Measurements from ENCODE around the gene CABP7.

Gene CABP7

DNA sequence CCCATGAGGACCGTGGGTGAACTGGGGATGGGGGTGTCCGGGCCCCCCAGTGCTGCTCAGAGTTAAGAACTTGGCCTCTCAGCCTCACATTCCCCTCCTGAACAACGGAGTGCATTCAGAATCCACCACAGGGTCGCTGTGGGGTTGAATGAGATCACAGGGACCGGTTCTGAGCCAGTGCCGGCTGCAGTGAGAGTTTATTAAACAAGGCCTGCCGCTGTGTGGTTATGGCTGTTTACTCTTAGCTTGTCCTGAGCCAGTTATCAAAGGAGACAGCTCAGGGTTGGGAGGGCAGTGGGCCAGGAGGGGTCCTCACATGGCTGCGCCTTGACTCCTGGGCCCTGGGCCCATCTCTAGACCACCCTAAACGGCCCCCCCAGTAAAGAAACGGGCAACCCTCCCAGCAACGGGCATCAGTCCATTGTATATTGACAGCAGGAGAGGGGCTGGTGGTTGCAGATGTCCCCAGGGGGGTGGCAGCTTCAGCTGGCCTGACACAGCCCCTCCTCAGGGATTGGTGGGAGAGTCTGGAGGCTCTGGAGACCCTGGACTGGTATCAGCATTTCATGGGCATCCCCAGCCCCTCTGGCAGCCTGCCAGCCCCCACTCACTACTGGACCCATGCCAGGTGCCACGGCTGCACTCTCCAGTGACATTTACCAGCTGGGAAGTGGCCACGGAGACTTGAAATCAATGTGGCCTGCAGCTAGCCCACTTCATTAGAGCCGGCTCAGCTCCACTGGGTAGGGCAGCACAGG lies 15.1 kb upstream of the CABP7 start:
- Histone ChIP-seq H3K9me3 (ENCODE audit: low read length) (no peaks in the 10 kb centered on the region), H3K4me1 (ENCODE audit: insufficient read depth, low read length, severe bottlenecking) (peaks cover 22% of the 10 kb centered on the region), H3K4me3 (ENCODE audit: low read depth, low read length, poor library complexity, severe bottlenecking) (no peak overlapping the region), H3K79me2 (ENCODE audit: insufficient read depth, low read length) (no peaks in the 10 kb centered on the region), H3K9ac (ENCODE audit: low read length) (no peak overlapping the region), H3K27me3 (ENCODE audit: insufficient read depth, low read length) (no peaks in the 10 kb centered on the region; the same call in 1 of the 2 replicates), H3K27ac (ENCODE audit: low read depth, low read length, poor library complexity, severe bottlenecking) (no peak overlapping the region), H4K20me1 (ENCODE audit: insufficient read depth, low read length) (no peaks in the 10 kb centered on the region), H3K4me2 (ENCODE audit: low read length) (no peak overlapping the region), H3F3A (ENCODE audit: insufficient read depth, low read length) (no peaks in the 10 kb centered on the region), H3K9me2 (ENCODE audit: low read depth, low read length) (no peaks in the 10 kb centered on the region), H2AFZ (ENCODE audit: low read length) (no peak overlapping the region), H3K36me3 (ENCODE audit: insufficient read depth, low read length) (no peaks in the 10 kb centered on the region)
- no peak for TF ChIP-seq EZH2 (IDR thresholded peaks at IDR 0.05; ENCODE audit: borderline replicate concordance, low read length)
- TF ChIP-seq, protein P1, sequence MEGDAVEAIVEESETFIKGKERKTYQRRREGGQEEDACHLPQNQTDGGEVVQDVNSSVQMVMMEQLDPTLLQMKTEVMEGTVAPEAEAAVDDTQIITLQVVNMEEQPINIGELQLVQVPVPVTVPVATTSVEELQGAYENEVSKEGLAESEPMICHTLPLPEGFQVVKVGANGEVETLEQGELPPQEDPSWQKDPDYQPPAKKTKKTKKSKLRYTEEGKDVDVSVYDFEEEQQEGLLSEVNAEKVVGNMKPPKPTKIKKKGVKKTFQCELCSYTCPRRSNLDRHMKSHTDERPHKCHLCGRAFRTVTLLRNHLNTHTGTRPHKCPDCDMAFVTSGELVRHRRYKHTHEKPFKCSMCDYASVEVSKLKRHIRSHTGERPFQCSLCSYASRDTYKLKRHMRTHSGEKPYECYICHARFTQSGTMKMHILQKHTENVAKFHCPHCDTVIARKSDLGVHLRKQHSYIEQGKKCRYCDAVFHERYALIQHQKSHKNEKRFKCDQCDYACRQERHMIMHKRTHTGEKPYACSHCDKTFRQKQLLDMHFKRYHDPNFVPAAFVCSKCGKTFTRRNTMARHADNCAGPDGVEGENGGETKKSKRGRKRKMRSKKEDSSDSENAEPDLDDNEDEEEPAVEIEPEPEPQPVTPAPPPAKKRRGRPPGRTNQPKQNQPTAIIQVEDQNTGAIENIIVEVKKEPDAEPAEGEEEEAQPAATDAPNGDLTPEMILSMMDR (IDR thresholded peaks at IDR 0.05; ENCODE audit: low read length), result no peak

DNA sequence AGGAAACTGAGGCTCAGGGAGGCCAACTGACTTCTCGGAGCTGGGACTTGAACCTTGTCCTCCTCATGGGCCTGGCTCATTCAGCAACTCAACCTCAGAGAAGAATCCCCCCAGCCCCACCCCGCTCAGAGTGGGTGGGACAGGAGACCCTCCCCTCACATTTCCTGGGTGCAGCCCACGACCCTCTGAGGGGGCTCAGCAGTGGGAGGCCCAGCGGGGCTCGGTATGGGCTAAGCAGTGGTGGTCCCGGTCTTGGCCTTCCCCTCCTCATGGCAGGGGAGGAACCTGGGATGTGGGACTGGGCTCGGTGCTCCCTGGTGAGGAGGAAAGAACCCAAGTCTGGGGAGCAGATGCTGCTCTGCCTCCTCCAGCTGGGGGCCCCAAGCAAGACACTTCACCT lies 14.2 kb upstream of the CABP7 start:
- H3K27me3 ChIP-seq (ENCODE audit: insufficient read depth, low read length), result no peaks in the 10 kb centered on the region; the same call in 1 of the 2 replicates
- H3K4me3 ChIP-seq (ENCODE audit: low read depth, low read length, poor library complexity, severe bottlenecking), result no peak overlapping the region
- TF ChIP-seq EZH2 (IDR thresholded peaks at IDR 0.05; ENCODE audit: borderline replicate concordance, low read length), result no peak
- TF ChIP-seq, protein P1 (IDR thresholded peaks at IDR 0.05; ENCODE audit: low read length), result no peak
- no peaks in the 10 kb centered on the region for H3K9me2 ChIP-seq (ENCODE audit: low read depth, low read length)
- H3K4me2 ChIP-seq (ENCODE audit: low read length), result no peak overlapping the region
- no peaks in the 10 kb centered on the region for H3K36me3 ChIP-seq (ENCODE audit: insufficient read depth, low read length)
- no peaks in the 10 kb centered on the region for H4K20me1 ChIP-seq (ENCODE audit: insufficient read depth, low read length)
- no peak overlapping the region for H2AFZ ChIP-seq (ENCODE audit: low read length)
- peaks cover 22% of the 10 kb centered on the region for H3K4me1 ChIP-seq (ENCODE audit: insufficient read depth, low read length, severe bottlenecking)
- H3K9ac ChIP-seq (ENCODE audit: low read length), result no peak overlapping the region
- no peaks in the 10 kb centered on the region for H3K79me2 ChIP-seq (ENCODE audit: insufficient read depth, low read length)
- H3K27ac ChIP-seq (ENCODE audit: low read depth, low read length, poor library complexity, severe bottlenecking), result no peak overlapping the region
- H3F3A ChIP-seq (ENCODE audit: insufficient read depth, low read length), result no peaks in the 10 kb centered on the region
- H3K9me3 ChIP-seq (ENCODE audit: low read length), result no peaks in the 10 kb centered on the region

DNA sequence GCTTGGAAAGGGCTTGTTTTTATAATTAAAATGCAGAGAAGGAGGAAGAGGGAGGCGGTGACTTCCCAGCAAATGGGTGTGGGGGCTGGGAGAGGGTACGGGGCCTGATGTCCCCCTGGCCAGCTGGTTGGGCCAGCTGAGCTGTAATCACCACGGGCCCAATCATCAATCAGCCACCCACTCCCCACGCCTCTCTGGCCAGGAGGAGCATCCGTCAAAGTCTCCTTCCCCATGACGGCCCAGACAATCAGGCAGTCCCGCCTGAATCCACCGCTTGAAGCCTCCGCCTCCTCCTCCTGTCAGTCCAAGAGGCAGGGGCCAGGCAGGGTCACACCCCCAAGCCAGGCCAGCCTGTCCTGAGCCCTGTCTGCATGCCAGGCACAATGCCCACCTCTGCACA lies 13.3 kb upstream of the CABP7 start:
- H3K27ac ChIP-seq (ENCODE audit: low read depth, low read length, poor library complexity, severe bottlenecking), result no peak overlapping the region

More for the DNA sequence above, 13.3 kb upstream of the CABP7 start:
- Histone ChIP-seq H3K4me1 (ENCODE audit: insufficient read depth, low read length, severe bottlenecking) (peaks cover 22% of the 10 kb centered on the region), H3K9ac (ENCODE audit: low read length) (no peak overlapping the region), H3F3A (ENCODE audit: insufficient read depth, low read length) (no peaks in the 10 kb centered on the region), H3K36me3 (ENCODE audit: insufficient read depth, low read length) (no peaks in the 10 kb centered on the region), H4K20me1 (ENCODE audit: insufficient read depth, low read length) (no peaks in the 10 kb centered on the region), H3K4me3 (ENCODE audit: low read depth, low read length, poor library complexity, severe bottlenecking) (no peak overlapping the region), H2AFZ (ENCODE audit: low read length) (no peak overlapping the region), H3K79me2 (ENCODE audit: insufficient read depth, low read length) (no peaks in the 10 kb centered on the region), H3K9me3 (ENCODE audit: low read length) (no peaks in the 10 kb centered on the region), H3K4me2 (ENCODE audit: low read length) (no peak overlapping the region), H3K9me2 (ENCODE audit: low read depth, low read length) (no peaks in the 10 kb centered on the region), H3K27me3 (ENCODE audit: insufficient read depth, low read length) (no peaks in the 10 kb centered on the region; the same call in 1 of the 2 replicates)
- TF ChIP-seq EZH2 (IDR thresholded peaks at IDR 0.05; ENCODE audit: borderline replicate concordance, low read length), result no peak
- TF ChIP-seq, protein P1 (IDR thresholded peaks at IDR 0.05; ENCODE audit: low read length), result no peak
